Activated CD4-positive, alpha-beta T cell treated with anti-CD3 and anti-CD28 coated beads for 4 hours (primary cell): ENCODE data around the gene ACBD6.

Experiments used
- DNase-seq, 2 donors: peaks; one replicate each; pipeline ENCODE4 v3.0.0-alpha.2; 2020

Gene ACBD6

GRCh38 chr1:180252638-180253536, 249.5 kb downstream of the ACBD6 start:
- DNase-seq = peak; percentile 47 to 61

- DNase-seq = no peak
Measured at GRCh38 chr1:180251526-180252305, 250.7 kb downstream of the ACBD6 start.

- no peak for DNase-seq
Measured at GRCh38 chr1:180250883-180251509, 251.4 kb downstream of the ACBD6 start.

- no peak for DNase-seq
Measured at GRCh38 chr1:180250499-180250770, 251.9 kb downstream of the ACBD6 start.

GRCh38 chr1:180249725-180250498, 252.5 kb downstream of the ACBD6 start:
- no peak for DNase-seq

- no peak for DNase-seq
Measured at GRCh38 chr1:180248731-180249681, 253.4 kb downstream of the ACBD6 start.

GRCh38 chr1:180248176-180248575, 254.2 kb downstream of the ACBD6 start:
- no peak for DNase-seq

GRCh38 chr1:180247580-180247979, 254.8 kb downstream of the ACBD6 start:
- DNase-seq = no peak

- no peak for DNase-seq
Measured at GRCh38 chr1:180247061-180247460, 255.3 kb downstream of the ACBD6 start.

- no peak for DNase-seq
Measured at GRCh38 chr1:180246579-180246978, 255.8 kb downstream of the ACBD6 start.

GRCh38 chr1:180244840-180245239, 257.5 kb downstream of the ACBD6 start:
- DNase-seq = no peak

GRCh38 chr1:180243517-180244221, 258.7 kb downstream of the ACBD6 start:
- DNase-seq = no peak

GRCh38 chr1:180241716-180242544, 260.4 kb downstream of the ACBD6 start:
- no peak for DNase-seq

- no peak for DNase-seq
Measured at GRCh38 chr1:180239145-180240096, 263.0 kb downstream of the ACBD6 start.

- DNase-seq = no peak
Measured at GRCh38 chr1:180238675-180239074, 263.7 kb downstream of the ACBD6 start.
